Ascending aorta (tissue), 2 donors: ENCODE results near the gene CFAP65. TPM values are rescaled to one million over a fixed set of nuclear protein-coding genes. Genes with fewer than 3 reads are reported as not detected.

Experiments
- DNase-seq, 2 donors: peaks; one replicate each; pipeline ENCODE4 v3.0.0-alpha.2; 2019; ENCODE audit warnings: low spot score in 2 of 2
- H3K27ac ChIP-seq, 2 donors: fragments of 200-600 bp; sonication (generic); one replicate each; pipeline ENCODE4 v1.5.1; 2016 to 2017; ENCODE audit warnings: mild to moderate bottlenecking in 1 of 2
- H3K27me3 ChIP-seq: fragments of 200-600 bp; sonication (generic); one replicate; pipeline ENCODE4 v1.5.1; 2017
- H3K36me3 ChIP-seq, 2 donors: fragments of 200-600 bp; sonication (generic); one replicate each; pipeline ENCODE4 v1.5.1; 2016
- H3K4me1 ChIP-seq, 2 donors: fragments of 200-600 bp; sonication (generic); one replicate each; pipeline ENCODE4 v1.5.1; 2016 to 2017; ENCODE audit warnings: mild to moderate bottlenecking in 1 of 2
- H3K4me3 ChIP-seq, 2 donors: fragments of 200-600 bp; sonication (generic); one replicate each; pipeline ENCODE4 v1.5.1; 2016 to 2017; ENCODE audit warnings: mild to moderate bottlenecking in 1 of 2
- H3K9me3 ChIP-seq, 2 donors: fragments of 200-600 bp; sonication (generic); one replicate each; pipeline ENCODE4 v1.5.1; 2016
- CTCF ChIP-seq, 3 experiments: fragments of 200-600 bp in 2 of 3; fragments of 450-650 bp in 1 of 3; sonication (generic) in 2 of 3; IDR thresholded peaks; one replicate each; pipeline ENCODE4 v1.5.1; 2016 to 2019; ENCODE audit warnings: antibody characterized with exemption in 3 of 3, mild to moderate bottlenecking in 1 of 3, moderate library complexity in 1 of 3
- intact Hi-C: fragments of 100-400 bp; cut with DNase I; formaldehyde crosslinking; loops from one replicate; pipeline ENCODE4 v1.15.1; 2023
- total RNA-seq: library from RNA; depleted of rRNA; stranded (reverse); fragments of >200 nt; gene quantifications from one replicate; pipeline ENCODE4 v1.1.0, GENCODE V29; 2016

The CFAP65 gene
- total RNA-seq, 1 donor from 2014 or later, result not detected

- H3K4me1 ChIP-seq, result peaks cover 13 to 16% of the 10 kb centered on the region in 2 donors
- H3K27ac ChIP-seq, result no peak overlapping the region
- TF ChIP-seq CTCF (IDR thresholded peaks at IDR 0.05), result no peak
- no peak for DNase-seq
- H3K27me3 ChIP-seq, result peaks cover 54% of the 10 kb centered on the region
- intact Hi-C loops, result no loop called here
- no peaks in the 10 kb centered on the region for H3K9me3 ChIP-seq
- no peak overlapping the region for H3K4me3 ChIP-seq
- H3K36me3 ChIP-seq, result no peaks in the 10 kb centered on the region
These were observed 50.7 kb downstream of the CFAP65 start for GRCh38 chr2:218990612-218991011.

- Histone ChIP-seq H3K27ac (no peak overlapping the region), H3K36me3 (no peaks in the 10 kb centered on the region), H3K4me1 (peaks cover 14 to 16% of the 10 kb centered on the region in 2 donors), H3K9me3 (no peaks in the 10 kb centered on the region), H3K4me3 (no peak overlapping the region), H3K27me3 (peaks cover 55% of the 10 kb centered on the region)
- intact Hi-C loops, result no loop called here
- TF ChIP-seq CTCF (IDR thresholded peaks at IDR 0.05), result no peak
- DNase-seq, result no peak
These were observed 51.3 kb downstream of the CFAP65 start for GRCh38 chr2:218990052-218990451.

- no peak overlapping the region for H3K27ac ChIP-seq
- H3K4me1 ChIP-seq, result peaks cover 17 to 22% of the 10 kb centered on the region in 2 donors
- H3K9me3 ChIP-seq, result no peaks in the 10 kb centered on the region
- peaks cover 55% of the 10 kb centered on the region for H3K27me3 ChIP-seq
- no peaks in the 10 kb centered on the region for H3K36me3 ChIP-seq
- no peak for TF ChIP-seq CTCF (IDR thresholded peaks at IDR 0.05)
- intact Hi-C loops, result no loop called here
- no peak overlapping the region for H3K4me3 ChIP-seq
- DNase-seq, result no peak
These were observed 52.7 kb downstream of the CFAP65 start for GRCh38 chr2:218988650-218989049.

- TF ChIP-seq CTCF (IDR thresholded peaks at IDR 0.05), result no peak
These were observed 53.2 kb downstream of the CFAP65 start for GRCh38 chr2:218988164-218988563.

GRCh38 chr2:218986148-218986761, 55.1 kb downstream of the CFAP65 start:
- Histone ChIP-seq H3K36me3 (no peaks in the 10 kb centered on the region), H3K9me3 (no peaks in the 10 kb centered on the region), H3K27me3 (peaks cover 55% of the 10 kb centered on the region), H3K4me1 (peaks cover 15 to 25% of the 10 kb centered on the region in 2 donors), H3K4me3 (no peak overlapping the region), H3K27ac (no peak overlapping the region)
- TF ChIP-seq CTCF (IDR thresholded peaks at IDR 0.05), result no peak
- intact Hi-C loops, result no loop called here
- no peak for DNase-seq

More at GRCh38 chr2:218988164-218988563, 53.2 kb downstream of the CFAP65 start:
- Histone ChIP-seq H3K4me3 (no peak overlapping the region), H3K4me1 (peaks cover 12 to 17% of the 10 kb centered on the region in 2 donors), H3K27me3 (peaks cover 55% of the 10 kb centered on the region), H3K9me3 (no peaks in the 10 kb centered on the region), H3K27ac (no peak overlapping the region), H3K36me3 (no peaks in the 10 kb centered on the region)
- intact Hi-C loops, result no loop called here
- DNase-seq, result no peak
